WTC11 (cell line): ENCODE results near the gene PRND. TPM values are rescaled to one million over a fixed set of nuclear protein-coding genes. Genes with fewer than 3 reads are reported as not detected.

ENCODE experiments used
- ATAC-seq: fragments of 200-7000 bp; cut with Tn5 transposase; 2 replicates; pipeline ENCODE4 v1.10.0; 2021; ENCODE audit warnings: mild to moderate bottlenecking, moderate library complexity
- CTCF ChIA-PET: fragments of 300-600 bp; sonication (Branson Sonifier 250); formaldehyde crosslinking; loops from one replicate; lab custom pipeline; 2021; ENCODE audit warnings: antibody characterized with exemption; lab: Charles Lee
- POLR2A ChIA-PET: fragments of 350-600 bp; sonication (Branson Sonifier 250); formaldehyde crosslinking; loops from one replicate; lab custom pipeline; 2021; ENCODE audit warnings: antibody characterized with exemption; lab: Charles Lee
- DNase-seq: peaks from one replicate; pipeline ENCODE4 v3.0.0; 2021; ENCODE audit warnings: low spot score
- H3K27ac Mint-ChIP-seq: 2 replicates; pipeline ENCODE4 v1.8.0; 2021; ENCODE audit warnings: mixed read lengths
- H3K27me3 Mint-ChIP-seq: 2 replicates; pipeline ENCODE4 v1.8.0; 2021; ENCODE audit warnings: low read depth, mild to moderate bottlenecking, moderate library complexity, mixed read lengths
- H3K36me3 Mint-ChIP-seq: 2 replicates; pipeline ENCODE4 v1.8.0; 2021; ENCODE audit warnings: mixed read lengths
- H3K4me1 Mint-ChIP-seq: 2 replicates; pipeline ENCODE4 v1.8.0; 2022; ENCODE audit warnings: mixed read lengths
- H3K4me3 Mint-ChIP-seq: 2 replicates; pipeline ENCODE4 v1.8.0; 2021; ENCODE audit warnings: mild to moderate bottlenecking, moderate library complexity, mixed read lengths
- H3K9me3 Mint-ChIP-seq: 2 replicates; pipeline ENCODE4 v1.8.0; 2021; ENCODE audit warnings: mixed read lengths
- AFF4 ChIP-seq: sonication (generic); formaldehyde crosslinking; IDR thresholded peaks from 2 replicates; pipeline ENCODE4 v1.8.1; 2023; ENCODE audit warnings: mild to moderate bottlenecking, missing genetic modification reagents, borderline replicate concordance
- ATF1 ChIP-seq: sonication (generic); formaldehyde crosslinking; IDR thresholded peaks from 2 replicates; pipeline ENCODE4 v1.8.1; 2023; ENCODE audit warnings: mild to moderate bottlenecking, moderate library complexity, missing genetic modification reagents
- CBFB ChIP-seq: sonication (generic); formaldehyde crosslinking; IDR thresholded peaks from 2 replicates; pipeline ENCODE4 v1.8.1; 2022; ENCODE audit warnings: mild to moderate bottlenecking, low read depth, missing genetic modification reagents
- CREB1 ChIP-seq: sonication (generic); formaldehyde crosslinking; IDR thresholded peaks from 2 replicates; pipeline ENCODE4 v1.8.0; 2023; ENCODE audit warnings: mild to moderate bottlenecking, missing genetic modification reagents
- FOXJ3 ChIP-seq: sonication (generic); formaldehyde crosslinking; IDR thresholded peaks from 2 replicates; pipeline ENCODE4 v1.9.0; 2021; ENCODE audit warnings: missing genetic modification reagents, mild to moderate bottlenecking, borderline replicate concordance
- FOXP1 ChIP-seq: sonication (generic); formaldehyde crosslinking; IDR thresholded peaks from 2 replicates; pipeline ENCODE4 v1.8.0; 2022; ENCODE audit warnings: missing genetic modification reagents, mild to moderate bottlenecking, moderate library complexity, borderline replicate concordance
- GRHL2 ChIP-seq: fragments of 250-450 bp; sonication (Bioruptor Pico); IDR thresholded peaks from 2 replicates; pipeline ENCODE4 v1.8.0; 2022; ENCODE audit warnings: mild to moderate bottlenecking, moderate library complexity; ENCODE audit not compliant: insufficient replicate concordance, severe bottlenecking
- HMGA2 ChIP-seq: fragments of 250-450 bp; sonication (Bioruptor Pico); IDR thresholded peaks from 2 replicates; pipeline ENCODE4 v1.4.0; 2021; ENCODE audit warnings: mild to moderate bottlenecking, moderate library complexity
- IRF2 ChIP-seq: sonication (generic); formaldehyde crosslinking; IDR thresholded peaks from 2 replicates; pipeline ENCODE4 v1.8.0; 2022; ENCODE audit warnings: low read depth, missing genetic modification reagents, borderline replicate concordance
- MXD4 ChIP-seq: fragments of 250-450 bp; sonication (Bioruptor Pico); IDR thresholded peaks from 2 replicates; pipeline ENCODE4 v1.8.0; 2021; ENCODE audit warnings: mild to moderate bottlenecking, moderate library complexity, borderline replicate concordance
- NFE2L1 ChIP-seq: sonication (generic); formaldehyde crosslinking; IDR thresholded peaks from 2 replicates; pipeline ENCODE4 v1.8.1; 2023; ENCODE audit warnings: missing genetic modification reagents
- NFYB ChIP-seq: sonication (generic); formaldehyde crosslinking; conservative IDR thresholded peaks from 2 replicates; pipeline ENCODE4 v1.8.0; 2022; ENCODE audit warnings: low read depth, missing genetic modification reagents
- NR2C2 ChIP-seq: sonication (generic); formaldehyde crosslinking; IDR thresholded peaks from 2 replicates; pipeline ENCODE4 v1.8.0; 2022; ENCODE audit warnings: mild to moderate bottlenecking, missing genetic modification reagents
- RORB ChIP-seq: fragments of 250-450 bp; sonication (Bioruptor Pico); IDR thresholded peaks from 2 replicates; pipeline ENCODE4 v1.9.0; 2021; ENCODE audit warnings: mild to moderate bottlenecking
- SMAD4 ChIP-seq: sonication (generic); formaldehyde crosslinking; IDR thresholded peaks from 2 replicates; pipeline ENCODE4 v1.8.0; 2022; ENCODE audit warnings: mild to moderate bottlenecking, missing genetic modification reagents
- TCF7 ChIP-seq: sonication (generic); formaldehyde crosslinking; IDR thresholded peaks from 2 replicates; pipeline ENCODE4 v1.8.0; 2022; ENCODE audit warnings: mild to moderate bottlenecking, low read depth, missing genetic modification reagents, moderate library complexity
- USF2 ChIP-seq: sonication (generic); formaldehyde crosslinking; IDR thresholded peaks from 2 replicates; pipeline ENCODE4 v1.8.1; 2023; ENCODE audit warnings: mild to moderate bottlenecking, missing genetic modification reagents, moderate library complexity
- ZBTB43 ChIP-seq: sonication (generic); formaldehyde crosslinking; IDR thresholded peaks from 2 replicates; pipeline ENCODE4 v1.8.1; 2023; ENCODE audit warnings: mild to moderate bottlenecking, missing genetic modification reagents
- ZNF121 ChIP-seq: sonication (generic); formaldehyde crosslinking; IDR thresholded peaks from 2 replicates; pipeline ENCODE4 v1.8.0; 2023; ENCODE audit warnings: missing genetic modification reagents
- ZNF138 ChIP-seq: sonication (generic); formaldehyde crosslinking; conservative IDR thresholded peaks from 2 replicates; pipeline ENCODE4 v1.8.1; 2022; ENCODE audit warnings: mild to moderate bottlenecking, moderate library complexity, missing genetic modification reagents
- ZNF219 ChIP-seq: sonication (generic); formaldehyde crosslinking; IDR thresholded peaks from 2 replicates; pipeline ENCODE4 v1.8.0; 2023; ENCODE audit warnings: missing genetic modification reagents, mild to moderate bottlenecking, borderline replicate concordance
- ZNF232 ChIP-seq: sonication (generic); formaldehyde crosslinking; IDR thresholded peaks from 2 replicates; pipeline ENCODE4 v1.8.0; 2022; ENCODE audit warnings: mild to moderate bottlenecking, missing genetic modification reagents
- ZNF317 ChIP-seq: sonication (generic); formaldehyde crosslinking; IDR thresholded peaks from 2 replicates; pipeline ENCODE4 v1.8.1; 2023; ENCODE audit warnings: low read depth, mild to moderate bottlenecking, moderate library complexity, missing genetic modification reagents, borderline replicate concordance
- ZNF396 ChIP-seq: fragments of 250-450 bp; sonication (Bioruptor Pico); IDR thresholded peaks from 2 replicates; pipeline ENCODE4 v1.8.0; 2021; ENCODE audit warnings: mild to moderate bottlenecking, moderate library complexity, borderline replicate concordance
- ZNF532 ChIP-seq: fragments of 250-450 bp; sonication (Bioruptor Pico); IDR thresholded peaks from 2 replicates; pipeline ENCODE4 v1.9.0; 2021; ENCODE audit warnings: mild to moderate bottlenecking, borderline replicate concordance
- total RNA-seq: library from RNA; stranded (reverse); gene quantifications from 3 replicates; pipeline ENCODE4 v1.2.3, GENCODE V29; 2021

PRND gene
- total RNA-seq, 1 experiment from 2014 or later = 0.04 TPM

GRCh38 chr20:4711511-4711910, 10.2 kb upstream of the PRND start:
- H3K27me3 Mint-ChIP-seq = no peaks in the 10 kb centered on the region; the same call in 1 of the 2 replicates
- H3K36me3 Mint-ChIP-seq = no peaks in the 10 kb centered on the region
- ATAC-seq (no peak), DNase-seq (no peak)
- H3K4me3 Mint-ChIP-seq = no peak overlapping the region
- H3K9me3 Mint-ChIP-seq = peaks cover 17% of the 10 kb centered on the region
- peaks cover 10% of the 10 kb centered on the region for H3K4me1 Mint-ChIP-seq
- POLR2A ChIA-PET = interaction anchor here (0.6 kb wide), 2 partner anchors 15 to 121 kb away, joined by 3 to 4 read pairs; no protein-coding TSS in a partner anchor
- TF ChIP-seq ZNF219 (CRISPR knock-in tag) (no peak), AFF4 (CRISPR knock-in tag) (no peak), CREB1 (CRISPR knock-in tag) (no peak), NFYB (no peak), MXD4 (CRISPR knock-in tag) (no peak), FOXP1 (no peak), NFE2L1 (CRISPR knock-in tag) (no peak), ZNF121 (CRISPR knock-in tag) (no peak), RORB (CRISPR knock-in tag) (no peak), USF2 (CRISPR knock-in tag) (no peak), ZNF532 (CRISPR knock-in tag) (no peak), GRHL2 (CRISPR knock-in tag) (no peak), TCF7 (CRISPR knock-in tag) (no peak), ATF1 (CRISPR knock-in tag) (no peak)
- CTCF ChIA-PET = interaction anchor here (1.3 kb wide), 1 partner anchor 9 kb away, joined by 4 read pairs; no protein-coding TSS in a partner anchor
- H3K27ac Mint-ChIP-seq = no peak overlapping the region

GRCh38 chr20:4713401-4713800, 8.3 kb upstream of the PRND start:
- no peaks in the 10 kb centered on the region for H3K36me3 Mint-ChIP-seq
- H3K4me1 Mint-ChIP-seq = peaks cover 13% of the 10 kb centered on the region
- CTCF ChIA-PET = interaction anchor here (1.5 kb wide), 1 partner anchor 100 kb away, joined by 4 read pairs; no protein-coding TSS in a partner anchor
- H3K4me3 Mint-ChIP-seq = no peak overlapping the region
- no peaks in the 10 kb centered on the region; the same call in 1 of the 2 replicates for H3K27me3 Mint-ChIP-seq
- DNase-seq = no peak
- no peak overlapping the region for H3K27ac Mint-ChIP-seq
- H3K9me3 Mint-ChIP-seq = peaks cover 13% of the 10 kb centered on the region
- POLR2A ChIA-PET = no interaction called here
- ATAC-seq = no peak
- TF ChIP-seq ZNF396 (CRISPR knock-in tag) = no peak
- TF ChIP-seq ZBTB43 (CRISPR knock-in tag) = no peak
- no peak for TF ChIP-seq CBFB (CRISPR knock-in tag)
- TF ChIP-seq FOXJ3 = no peak
- no peak for TF ChIP-seq RORB (CRISPR knock-in tag)
- TF ChIP-seq SMAD4 = no peak
- no peak for TF ChIP-seq NR2C2 (CRISPR knock-in tag)
- no peak for TF ChIP-seq ZNF317 (CRISPR knock-in tag)
- TF ChIP-seq ZNF138 (CRISPR knock-in tag) = no peak
- no peak for TF ChIP-seq ZNF232 (CRISPR knock-in tag)
- TF ChIP-seq HMGA2 = no peak
- TF ChIP-seq IRF2 (CRISPR knock-in tag) = no peak
